IMR-90 (cell line): ENCODE measurements around the gene PODXL. TPM values are rescaled to one million over a fixed set of nuclear protein-coding genes. Genes with fewer than 3 reads are reported as not detected.
A peak's percentile ranks its signal among the peaks of the same experiment; 100 is the strongest.

Experiments
- ATAC-seq: fragments of 200-7000 bp; cut with Tn5 transposase; 2 replicates; pipeline ENCODE4 v1.9.1; 2020; ENCODE audit warnings: low read depth, mild to moderate bottlenecking, moderate library complexity
- BruUV-seq: library from RNA; stranded (reverse); fragments of 400-500 nt; replicated peaks from 2 replicates; lab custom pipeline; 2021; lab: Mats Ljungman, UMichigan
- CTCF ChIA-PET: fragments of 300-600 bp; formaldehyde crosslinking; extraction: SDS; loops from one replicate; lab custom pipeline; 2021; ENCODE audit warnings: antibody characterized with exemption; lab: Yijun Ruan, JAX
- POLR2A ChIA-PET: fragments of 300-600 bp; sonication (Branson Sonifier 250); formaldehyde crosslinking; loops from one replicate; lab custom pipeline; 2022; ENCODE audit warnings: antibody characterized with exemption; ENCODE audit not compliant: unreplicated experiment; lab: Charles Lee
- DNase-seq: peaks from one replicate; pipeline ENCODE4 v3.0.0; 2013
- H2AFZ ChIP-seq: replicated peaks from 2 replicates; pipeline ENCODE3; 2013; ENCODE audit warnings: low read length, mild to moderate bottlenecking; ENCODE audit not compliant: poor library complexity
- H2AK5ac ChIP-seq: 2 replicates; pipeline ENCODE4 v1.6.1; 2013; ENCODE audit warnings: low read depth, low read length, inconsistent platforms
- H2AK9ac ChIP-seq: replicated peaks from 2 replicates; pipeline ENCODE3; 2013; ENCODE audit warnings: mild to moderate bottlenecking, low read depth, low read length, moderate library complexity; ENCODE audit not compliant: poor library complexity
- H2BK120ac ChIP-seq: 2 replicates; pipeline ENCODE4 v1.6.1; 2013; ENCODE audit warnings: low read depth, low read length, inconsistent platforms
- H2BK15ac ChIP-seq: 3 replicates; pipeline ENCODE4 v1.6.1; 2013; ENCODE audit warnings: low read depth, low read length, inconsistent platforms
- H2BK20ac ChIP-seq: 2 replicates; pipeline ENCODE4 v1.6.1; 2013; ENCODE audit warnings: low read depth, mild to moderate bottlenecking, inconsistent platforms, low read length, moderate library complexity
- H2BK5ac ChIP-seq: 2 replicates; pipeline ENCODE4 v1.6.1; 2013; ENCODE audit warnings: mild to moderate bottlenecking, low read depth, low read length, inconsistent platforms; ENCODE audit not compliant: poor library complexity, severe bottlenecking
- H3K14ac ChIP-seq: replicated peaks from 2 replicates; pipeline ENCODE4 v1.6.1; 2013; ENCODE audit warnings: low read depth, low read length, inconsistent platforms
- H3K18ac ChIP-seq: 2 replicates; pipeline ENCODE4 v1.6.1; 2013; ENCODE audit warnings: low read depth, low read length, control low read depth
- H3K23ac ChIP-seq: 2 replicates; pipeline ENCODE4 v1.6.1; 2013; ENCODE audit warnings: low read depth, low read length, inconsistent platforms
- H3K27ac ChIP-seq: 2 replicates; pipeline ENCODE4 v1.5.1; 2013; ENCODE audit warnings: mild to moderate bottlenecking, control low read depth, low read length; ENCODE audit not compliant: insufficient read depth
- H3K27me3 ChIP-seq: 2 replicates; pipeline ENCODE4 v1.6.1; 2013; ENCODE audit warnings: low read length; ENCODE audit not compliant: control insufficient read depth, insufficient read depth
- H3K36me3 ChIP-seq: 2 replicates; pipeline ENCODE4 v1.6.1; 2013; ENCODE audit warnings: low read length, mixed read lengths; ENCODE audit not compliant: control insufficient read depth, insufficient read depth
- H3K4ac ChIP-seq: 2 replicates; pipeline ENCODE4 v1.6.1; 2013; ENCODE audit warnings: low read depth, low read length, inconsistent platforms
- H3K4me1 ChIP-seq: 2 replicates; pipeline ENCODE4 v1.6.1; 2013; ENCODE audit warnings: low read length, mixed read lengths; ENCODE audit not compliant: control insufficient read depth, insufficient read depth
- H3K4me2 ChIP-seq: 2 replicates; pipeline ENCODE4 v1.6.1; 2013; ENCODE audit warnings: low read depth, mild to moderate bottlenecking, control low read depth, low read length, moderate library complexity
- H3K4me3 ChIP-seq: 2 replicates; pipeline ENCODE4 v1.5.1; 2013; ENCODE audit warnings: low read depth, mild to moderate bottlenecking, control low read depth, low read length, moderate library complexity; ENCODE audit not compliant: insufficient read depth
- H3K56ac ChIP-seq: 2 replicates; pipeline ENCODE4 v1.6.1; 2013; ENCODE audit warnings: low read length, inconsistent platforms; ENCODE audit not compliant: insufficient read depth; ENCODE audit errors: extremely low read depth
- H3K79me1 ChIP-seq, 2 experiments: 2 replicates each; pipeline ENCODE4 v1.6.1; 2013; ENCODE audit warnings: low read length in 2 of 2, inconsistent platforms in 1 of 2, low read depth in 1 of 2
- H3K9ac ChIP-seq: 2 replicates; pipeline ENCODE4 v1.6.1; 2013; ENCODE audit warnings: low read depth, low read length, control low read depth
- H3K9me1 ChIP-seq: 2 replicates; pipeline ENCODE4 v1.6.1; 2013; ENCODE audit warnings: low read length, inconsistent platforms; ENCODE audit not compliant: insufficient read depth
- H3K9me3 ChIP-seq: 2 replicates; pipeline ENCODE4 v1.6.1; 2013; ENCODE audit warnings: low read length; ENCODE audit not compliant: control insufficient read depth, insufficient read depth
- H4K20me1 ChIP-seq: 2 replicates; pipeline ENCODE4 v1.6.1; 2013; ENCODE audit warnings: low read length, inconsistent platforms; ENCODE audit not compliant: insufficient read depth
- H4K5ac ChIP-seq: 2 replicates; pipeline ENCODE4 v1.6.1; 2013; ENCODE audit warnings: mild to moderate bottlenecking, low read depth, low read length, control low read depth
- H4K8ac ChIP-seq, 2 experiments: 2 replicates each; pipeline ENCODE4 v1.6.1; 2013; ENCODE audit warnings: low read depth in 2 of 2, low read length in 2 of 2, control low read depth in 1 of 2, inconsistent platforms in 1 of 2
- H4K91ac ChIP-seq: 2 replicates; pipeline ENCODE4 v1.6.1; 2013; ENCODE audit warnings: low read depth, low read length, inconsistent platforms; ENCODE audit not compliant: insufficient read depth
- BHLHE40 ChIP-seq: fragments of 150-350 bp; IDR thresholded peaks from 2 replicates; pipeline ENCODE4 v1.6.1; 2016; ENCODE audit warnings: mild to moderate bottlenecking, low read depth, low read length
- CTCF ChIP-seq: conservative IDR thresholded peaks from 2 replicates; pipeline ENCODE4 v1.5.1; 2012; ENCODE audit warnings: mild to moderate bottlenecking, low read depth, low read length, improper control_type of control experiment
- FOS ChIP-seq: fragments of 150-350 bp; IDR thresholded peaks from 2 replicates; pipeline ENCODE4 v1.6.1; 2016; ENCODE audit warnings: low read depth, low read length
- MAFK ChIP-seq: IDR thresholded peaks from 2 replicates; pipeline ENCODE4 v1.6.1; 2012; ENCODE audit warnings: low read depth, low read length, improper control_type of control experiment
- MXI1 ChIP-seq: IDR thresholded peaks from 2 replicates; pipeline ENCODE4 v1.6.1; 2012; ENCODE audit warnings: low read depth, mild to moderate bottlenecking, low read length, moderate library complexity, borderline replicate concordance
- POLR2A ChIP-seq: IDR thresholded peaks from 2 replicates; pipeline ENCODE4 v1.6.1; 2012; ENCODE audit warnings: mild to moderate bottlenecking, low read depth, low read length
- RFX5 ChIP-seq: IDR thresholded peaks from 2 replicates; pipeline ENCODE4 v1.8.0; 2012; ENCODE audit warnings: low read depth, mild to moderate bottlenecking, low read length, moderate library complexity
- SMC3 ChIP-seq: fragments of 150-350 bp; IDR thresholded peaks from 2 replicates; pipeline ENCODE4 v1.6.1; 2016; ENCODE audit warnings: low read depth, mild to moderate bottlenecking, antibody characterized with exemption, low read length, moderate library complexity
- USF2 ChIP-seq: fragments of 150-350 bp; IDR thresholded peaks from 2 replicates; pipeline ENCODE4 v1.6.1; 2017; ENCODE audit warnings: mild to moderate bottlenecking, antibody characterized with exemption, low read length, low read depth
- WGBS, 2 experiments: methylation state at CpG; one replicate each; pipeline versions ENCODE4 v1.1.5 to v1.1.7; 2013; ENCODE audit warnings: missing lambda C conversion rate in 2 of 2; ENCODE audit not compliant: insufficient read length in 1 of 2; ENCODE audit errors: extremely low coverage in 2 of 2; 5-methylcytosine and 5-hydroxymethylcytosine counted together
- dilution Hi-C: fragments of 300-500 bp; cut with HindIII; formaldehyde crosslinking; loops from one replicate; pipeline ENCODE4 v1.14.3; 2018; ENCODE audit warnings: low sequenced_read_pairs; ENCODE audit not compliant: unreplicated experiment
- in situ Hi-C: fragments of 300-500 bp; cut with MboI; formaldehyde crosslinking; loops from 3 replicates; pipeline ENCODE4 v1.14.3; 2019; ENCODE audit warnings: low sequenced_read_pairs, inconsistent platforms, mixed read lengths
- intact Hi-C: fragments of 100-400 bp; cut with micrococcal nuclease; formaldehyde crosslinking; loops from 2 replicates; pipeline ENCODE4 v1.10.0; 2022
- polyA plus RNA-seq, 3 experiments: library from polyadenylated mRNA; depleted of rRNA; stranded (reverse); fragments of >200 nt; gene quantifications; 2 replicates each; pipeline ENCODE4 v1.2.3, GENCODE V29; 2012; ENCODE audit warnings: low replicate concordance in 1 of 3
- total RNA-seq: library from RNA; depleted of rRNA; stranded (reverse); fragments of >200 nt; gene quantifications from 2 replicates; pipeline ENCODE4 v1.2.3, GENCODE V29; 2012
- TF ChIP-seq, protein P1 (sequence below): fragments of 150-350 bp; IDR thresholded peaks from 2 replicates; pipeline ENCODE4 v1.6.1; 2016; ENCODE audit warnings: low read depth, mild to moderate bottlenecking, low read length, moderate library complexity, borderline replicate concordance

Gene PODXL
- total and polyA plus RNA-seq, 2 of the 4 experiments (the other 2 are of a cell fraction): 1.3 to 3.8 TPM

GRCh38 chr7:131502810-131503508, 53.5 kb downstream of the PODXL start:
- H3K18ac ChIP-seq: no peak overlapping the region
- peaks cover 27% of the 10 kb centered on the region for H3K9me1 ChIP-seq
- ATAC-seq: peak; percentile 33
- H2BK5ac ChIP-seq: no peak overlapping the region
- H3K56ac ChIP-seq: no peak overlapping the region
- BruUV-seq: no TSS peak
- H4K8ac ChIP-seq: peak overlapping the region in 1 of 2 experiments; percentile 8; a peak in 1 of 4 replicates
- no peak overlapping the region for H2AFZ ChIP-seq
- H3K4ac ChIP-seq: peak overlapping the region; percentile 28; the same call in 1 of the 2 replicates
- H3K4me3 ChIP-seq: no peak overlapping the region
- no peak overlapping the region for H2BK15ac ChIP-seq
- H4K5ac ChIP-seq: no peak overlapping the region
- no peaks in the 10 kb centered on the region for H3K9me3 ChIP-seq
- H3K4me2 ChIP-seq: peak overlapping the region; percentile 9; the same call in 1 of the 2 replicates
- DNase-seq: peak; percentile 49
- H2BK120ac ChIP-seq: no peak overlapping the region
- H3K27me3 ChIP-seq: no peaks in the 10 kb centered on the region
- no peak overlapping the region for H3K23ac ChIP-seq
- H3K79me1 ChIP-seq: peaks cover 0 to 8% of the 10 kb centered on the region in 2 experiments; a peak in 1 of 4 replicates
- ChIA-PET POLR2A (interaction anchor here (1.2 kb wide), 1 partner anchor 9 kb away, joined by 3 read pairs; no protein-coding TSS in a partner anchor), CTCF (no interaction called here)
- H3K4me1 ChIP-seq: peaks cover 24% of the 10 kb centered on the region
- in situ Hi-C loops (no loop called here), dilution Hi-C loops (no loop called here), intact Hi-C loops (no loop called here)
- H2AK9ac ChIP-seq: peak overlapping the region; percentile 6
- no peak overlapping the region for H2BK20ac ChIP-seq
- H3K14ac ChIP-seq: 0 out of 2 replicates have a peak overlapping the region, but pooled peaks have one; percentile 16
- peak overlapping the region; percentile 56; the same call in 1 of the 2 replicates for H2AK5ac ChIP-seq
- 48% methylated on average over 2 of the region's 9 CpGs; no CpG with 5 or more reads in 1 of the 2 experiments for WGBS, 2 experiments
- H4K91ac ChIP-seq: no peak overlapping the region
- H3K9ac ChIP-seq: no peak overlapping the region
- no peaks in the 10 kb centered on the region for H3K36me3 ChIP-seq
- H3K27ac ChIP-seq: no peak overlapping the region
- peaks cover 13% of the 10 kb centered on the region for H4K20me1 ChIP-seq
- no peak for TF ChIP-seq MAFK
- TF ChIP-seq POLR2A: no peak
- no peak for TF ChIP-seq USF2
- no peak for TF ChIP-seq FOS
- TF ChIP-seq, protein P1, sequence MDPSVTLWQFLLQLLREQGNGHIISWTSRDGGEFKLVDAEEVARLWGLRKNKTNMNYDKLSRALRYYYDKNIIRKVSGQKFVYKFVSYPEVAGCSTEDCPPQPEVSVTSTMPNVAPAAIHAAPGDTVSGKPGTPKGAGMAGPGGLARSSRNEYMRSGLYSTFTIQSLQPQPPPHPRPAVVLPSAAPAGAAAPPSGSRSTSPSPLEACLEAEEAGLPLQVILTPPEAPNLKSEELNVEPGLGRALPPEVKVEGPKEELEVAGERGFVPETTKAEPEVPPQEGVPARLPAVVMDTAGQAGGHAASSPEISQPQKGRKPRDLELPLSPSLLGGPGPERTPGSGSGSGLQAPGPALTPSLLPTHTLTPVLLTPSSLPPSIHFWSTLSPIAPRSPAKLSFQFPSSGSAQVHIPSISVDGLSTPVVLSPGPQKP: no peak
- no peak for TF ChIP-seq MXI1
- TF ChIP-seq SMC3: no peak
- TF ChIP-seq RFX5: no peak
- TF ChIP-seq CTCF: no peak
- no peak for TF ChIP-seq BHLHE40
